Anterior cingulate cortex (tissue), 58 donors: Measurements from ENCODE around the gene CTCFL.

Experiments
- DNase-seq, 58 donors: peaks; one replicate each; lab custom pipeline; 2025; lab: John Stamatoyannopoulos, UW

Gene CTCFL, protein sequence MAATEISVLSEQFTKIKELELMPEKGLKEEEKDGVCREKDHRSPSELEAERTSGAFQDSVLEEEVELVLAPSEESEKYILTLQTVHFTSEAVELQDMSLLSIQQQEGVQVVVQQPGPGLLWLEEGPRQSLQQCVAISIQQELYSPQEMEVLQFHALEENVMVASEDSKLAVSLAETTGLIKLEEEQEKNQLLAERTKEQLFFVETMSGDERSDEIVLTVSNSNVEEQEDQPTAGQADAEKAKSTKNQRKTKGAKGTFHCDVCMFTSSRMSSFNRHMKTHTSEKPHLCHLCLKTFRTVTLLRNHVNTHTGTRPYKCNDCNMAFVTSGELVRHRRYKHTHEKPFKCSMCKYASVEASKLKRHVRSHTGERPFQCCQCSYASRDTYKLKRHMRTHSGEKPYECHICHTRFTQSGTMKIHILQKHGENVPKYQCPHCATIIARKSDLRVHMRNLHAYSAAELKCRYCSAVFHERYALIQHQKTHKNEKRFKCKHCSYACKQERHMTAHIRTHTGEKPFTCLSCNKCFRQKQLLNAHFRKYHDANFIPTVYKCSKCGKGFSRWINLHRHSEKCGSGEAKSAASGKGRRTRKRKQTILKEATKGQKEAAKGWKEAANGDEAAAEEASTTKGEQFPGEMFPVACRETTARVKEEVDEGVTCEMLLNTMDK

GRCh38 chr20:57524511-57525176 is at the start of gene CTCFL:
Gene CTCFL (minus strand): TSS chr20:57525140. CDS start chr20:57524205, 935 bp downstream.
- no peak for DNase-seq

- DNase-seq = no peak
Measured at GRCh38 chr20:57573894-57574293, 49.0 kb upstream of the CTCFL start.

GRCh38 chr20:57573242-57573641 is 48.3 kb upstream of the CTCFL start:
- no peak for DNase-seq

DNA sequence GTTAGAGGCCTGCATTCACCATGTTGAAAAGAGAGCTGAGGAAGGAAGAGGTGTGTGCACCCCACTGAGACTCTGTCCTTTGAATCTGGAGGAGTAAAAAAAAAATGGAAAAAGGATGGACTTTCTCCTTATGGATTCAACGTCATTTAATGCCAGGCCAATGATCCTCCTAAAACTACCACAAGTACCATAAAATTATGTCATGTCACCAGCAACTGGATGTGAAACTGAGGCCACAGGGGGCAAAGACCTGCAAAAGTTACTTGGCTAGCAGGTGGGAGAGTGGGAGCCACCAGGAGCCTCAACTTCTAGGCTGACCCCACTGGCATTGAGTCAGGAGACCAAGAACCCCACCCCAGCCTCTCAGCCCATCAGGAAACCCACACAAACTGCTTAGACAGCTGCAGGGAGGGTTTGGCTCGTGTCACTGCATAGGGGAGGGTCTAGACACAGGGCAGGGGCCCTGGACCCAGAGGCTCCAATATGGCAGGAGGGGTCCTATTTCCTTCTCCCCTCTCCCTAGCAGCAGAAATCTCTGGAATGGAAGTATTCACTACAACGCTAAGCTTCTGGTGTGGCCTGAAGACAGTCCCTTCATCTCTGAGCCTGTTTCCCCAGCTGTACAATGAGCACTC is 47.0 kb upstream of the CTCFL start:
- DNase-seq = no peak

DNA sequence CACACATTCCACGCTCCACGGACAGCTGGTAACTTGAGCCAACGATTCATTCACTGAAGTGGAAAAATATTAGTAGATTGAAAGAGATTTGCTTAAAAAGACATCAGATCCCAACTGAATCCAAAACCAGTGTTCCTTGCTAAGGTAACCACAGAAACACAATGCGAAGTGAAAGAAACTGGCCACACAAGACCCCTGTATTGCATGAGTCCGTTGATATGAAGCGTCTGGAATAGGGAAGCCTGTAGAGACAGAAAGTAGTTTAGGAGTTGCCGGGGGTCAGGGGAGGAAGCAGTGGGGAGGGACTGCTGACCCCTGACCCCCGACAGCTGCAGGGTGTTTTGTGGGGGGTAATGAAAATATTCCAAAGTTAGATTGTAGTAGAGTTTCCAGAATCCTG is 46.0 kb upstream of the CTCFL start:
- DNase-seq = no peak

- no peak for DNase-seq
Measured at GRCh38 chr20:57570145-57570850, 45.4 kb upstream of the CTCFL start.

GRCh38 chr20:57568960-57569359 is 44.0 kb upstream of the CTCFL start:
- DNase-seq = no peak

DNA sequence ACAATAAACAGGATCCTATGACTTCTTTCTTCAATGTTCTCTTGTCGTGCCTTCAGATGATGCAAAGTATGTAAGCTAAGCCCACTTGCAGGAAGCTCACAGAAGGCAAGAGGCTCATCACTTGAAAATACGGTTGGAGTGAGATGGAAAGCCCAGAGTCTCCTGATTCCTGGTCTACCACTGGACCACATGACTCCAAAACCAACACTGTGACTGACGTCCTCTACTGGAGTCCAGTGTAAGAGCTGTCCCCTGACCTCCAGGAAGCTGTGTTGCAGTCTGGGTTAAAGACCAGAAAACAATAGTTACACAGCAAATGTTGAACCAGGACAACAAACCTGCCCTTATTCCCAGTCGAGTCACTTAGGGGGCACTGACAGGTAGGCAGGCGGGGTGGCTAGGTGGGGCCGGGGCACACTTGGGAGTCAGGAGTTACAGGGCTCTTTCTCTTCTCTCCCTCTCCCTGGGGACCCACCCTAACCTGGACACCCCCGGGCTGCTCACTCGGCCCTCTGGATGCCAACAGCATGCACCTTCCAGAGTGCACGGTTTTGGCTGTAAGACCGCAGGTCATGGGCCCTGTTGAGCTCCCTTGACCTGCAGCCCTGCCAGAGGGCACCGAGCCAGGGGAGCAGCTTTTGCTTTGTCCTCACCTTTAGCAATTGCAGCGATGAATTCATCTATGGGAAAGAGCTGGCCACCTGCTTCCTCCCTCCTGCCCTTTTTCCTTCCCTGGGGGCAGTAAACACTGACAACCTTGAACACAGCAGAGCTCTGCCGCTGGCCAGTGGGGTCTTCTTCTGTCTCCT is 43.4 kb upstream of the CTCFL start:
- no peak for DNase-seq

- no peak for DNase-seq
Measured at GRCh38 chr20:57567471-57568079, 42.6 kb upstream of the CTCFL start.

DNA sequence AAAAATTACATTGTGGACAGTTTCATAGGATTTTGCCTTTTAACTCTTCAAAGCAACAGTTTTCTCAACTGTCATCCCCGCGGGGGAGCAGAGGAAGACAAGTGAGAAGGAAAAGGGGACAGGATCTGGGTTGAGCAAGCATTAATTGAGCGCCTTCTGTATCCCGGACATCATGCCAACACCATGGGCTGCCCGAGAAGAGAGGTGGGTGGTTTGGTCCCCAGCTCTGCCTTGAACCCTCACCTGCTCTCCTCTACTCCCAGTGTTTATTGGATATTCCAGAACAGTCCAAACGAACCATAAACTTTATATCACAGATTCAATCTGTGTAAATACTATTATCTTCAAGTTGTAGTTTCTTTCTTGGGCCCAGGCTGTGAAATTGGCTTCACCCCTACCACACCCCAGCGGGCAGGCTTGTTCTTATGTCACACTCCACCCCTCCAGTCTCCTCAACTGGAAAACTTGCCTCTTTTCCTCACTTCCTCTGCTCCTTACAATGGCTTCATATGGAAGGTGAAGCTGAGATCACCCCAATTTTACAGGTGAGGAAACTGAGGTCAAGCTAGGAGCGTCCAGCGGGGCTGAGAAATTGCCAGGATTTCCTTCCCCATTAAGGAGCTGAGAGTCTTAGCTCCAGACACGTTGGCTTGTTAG is 42.0 kb upstream of the CTCFL start:
- DNase-seq = no peak

GRCh38 chr20:57566399-57566798 is 41.5 kb upstream of the CTCFL start:
- DNase-seq = no peak

DNA sequence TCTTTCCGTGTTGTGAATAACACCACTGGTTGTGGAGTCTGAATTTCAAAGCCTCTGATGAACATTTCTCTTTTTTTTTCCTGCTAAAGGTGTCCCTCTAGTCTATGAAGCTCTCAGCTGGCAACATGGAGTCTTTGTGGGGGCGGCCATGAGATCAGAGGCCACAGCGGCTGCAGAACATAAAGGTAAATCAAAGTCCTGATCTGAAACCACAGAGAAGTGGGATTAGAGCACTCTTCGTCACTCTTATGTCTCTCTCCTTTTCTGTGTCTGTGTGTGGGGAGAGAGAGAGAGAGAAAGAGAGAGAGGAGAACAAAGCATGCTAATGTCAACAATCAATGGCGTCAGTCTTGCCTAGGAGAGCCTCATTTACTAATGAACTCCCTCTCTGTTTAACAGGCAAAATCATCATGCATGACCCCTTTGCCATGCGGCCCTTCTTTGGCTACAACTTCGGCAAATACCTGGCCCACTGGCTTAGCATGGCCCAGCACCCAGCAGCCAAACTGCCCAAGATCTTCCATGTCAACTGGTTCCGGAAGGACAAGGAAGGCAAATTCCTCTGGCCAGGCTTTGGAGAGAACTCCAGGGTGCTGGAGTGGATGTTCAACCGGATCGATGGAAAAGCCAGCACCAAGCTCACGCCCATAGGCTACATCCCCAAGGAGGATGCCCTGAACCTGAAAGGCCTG is 40.2 kb upstream of the CTCFL start:
- no peak for DNase-seq

DNA sequence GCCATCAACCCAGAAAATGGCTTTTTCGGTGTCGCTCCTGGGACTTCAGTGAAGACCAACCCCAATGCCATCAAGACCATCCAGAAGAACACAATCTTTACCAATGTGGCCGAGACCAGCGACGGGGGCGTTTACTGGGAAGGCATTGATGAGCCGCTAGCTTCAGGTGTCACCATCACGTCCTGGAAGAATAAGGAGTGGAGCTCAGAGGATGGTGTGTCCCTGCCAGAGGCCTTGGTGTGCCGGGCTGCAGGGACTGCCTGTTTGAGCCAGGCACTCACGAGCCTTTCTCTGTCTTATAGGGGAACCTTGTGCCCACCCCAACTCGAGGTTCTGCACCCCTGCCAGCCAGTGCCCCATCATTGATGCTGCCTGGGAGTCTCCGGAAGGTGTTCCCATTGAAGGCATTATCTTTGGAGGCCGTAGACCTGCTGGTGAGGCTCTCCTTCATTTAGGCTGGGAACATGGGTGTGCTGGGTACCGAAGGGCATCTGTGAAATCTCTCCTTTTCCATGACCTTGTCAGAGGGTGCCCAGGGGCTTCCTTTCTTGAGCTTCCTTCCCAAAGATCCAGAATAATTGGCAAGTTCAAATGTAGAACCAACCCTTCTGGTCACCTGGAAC is 39.4 kb upstream of the CTCFL start:
- DNase-seq = no peak

GRCh38 chr20:57563522-57563921 is 38.6 kb upstream of the CTCFL start:
- no peak for DNase-seq

DNA sequence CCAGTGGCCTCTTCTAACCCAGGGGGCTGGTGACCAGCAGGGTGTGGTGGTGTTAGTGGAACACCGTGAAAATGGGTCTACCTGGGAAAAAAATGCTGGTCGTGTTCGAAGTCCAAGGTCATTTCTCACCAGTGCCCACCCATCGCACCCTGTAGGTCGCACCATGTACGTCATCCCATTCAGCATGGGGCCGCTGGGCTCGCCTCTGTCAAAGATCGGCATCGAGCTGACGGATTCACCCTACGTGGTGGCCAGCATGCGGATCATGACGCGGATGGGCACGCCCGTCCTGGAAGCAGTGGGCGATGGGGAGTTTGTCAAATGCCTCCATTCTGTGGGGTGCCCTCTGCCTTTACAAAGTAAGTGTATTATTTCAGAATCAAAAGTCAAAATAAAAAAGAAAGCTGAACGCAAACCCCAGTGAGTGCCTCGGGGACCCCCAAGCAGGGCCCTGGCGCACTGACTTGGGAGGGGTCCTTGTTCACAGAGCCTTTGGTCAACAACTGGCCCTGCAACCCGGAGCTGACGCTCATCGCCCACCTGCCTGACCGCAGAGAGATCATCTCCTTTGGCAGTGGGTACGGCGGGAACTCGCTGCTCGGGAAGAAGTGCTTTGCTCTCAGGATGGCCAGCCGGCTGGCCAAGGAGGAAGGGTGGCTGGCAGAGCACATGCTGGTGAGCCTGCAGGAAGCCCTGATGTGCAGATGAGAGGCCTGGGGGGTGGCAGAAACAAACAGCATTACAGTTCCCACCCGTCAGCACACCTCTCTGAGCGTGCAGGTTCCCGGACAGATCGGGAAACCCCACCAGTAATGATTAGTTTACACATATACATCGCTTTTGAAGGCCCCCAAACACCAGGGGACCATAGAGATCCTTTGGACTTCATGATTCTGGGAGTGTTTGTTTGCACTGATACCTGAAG is 37.9 kb upstream of the CTCFL start:
- DNase-seq = no peak
